Loucy (cell line): ENCODE data around the gene NLRP4.

Experiments used
- EZH2phosphoT487 ChIP-seq: fragments of 200-600 bp; IDR thresholded peaks from 2 replicates; pipeline ENCODE4 v1.6.1; 2018; ENCODE audit warnings: antibody characterized with exemption, mild to moderate bottlenecking, moderate library complexity, borderline replicate concordance
- TF ChIP-seq, protein P1 (sequence below): fragments of 200-600 bp; sonication (generic); conservative IDR thresholded peaks from 2 replicates; pipeline ENCODE4 v1.5.1; 2014; ENCODE audit warnings: mild to moderate bottlenecking, antibody characterized with exemption, low read length

DNA sequence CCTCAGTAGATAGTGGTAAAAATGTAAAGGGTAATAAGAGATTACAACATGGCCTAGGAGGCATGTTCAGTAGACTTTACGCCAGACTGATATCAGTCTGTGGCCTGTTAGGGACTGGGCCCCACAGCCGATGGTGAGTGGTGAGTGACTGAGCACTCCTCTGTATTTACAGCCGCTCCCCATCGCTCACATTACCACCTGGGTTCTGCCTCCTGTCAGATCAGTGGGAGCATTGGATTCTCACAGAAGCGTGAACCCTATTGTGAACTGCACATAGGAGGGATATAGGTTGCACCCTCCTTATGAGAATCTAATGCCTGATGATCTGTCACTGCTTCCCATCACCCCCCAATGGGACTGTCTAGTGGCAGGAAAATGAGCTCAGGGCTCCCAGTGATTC, 22.4 kb upstream of the NLRP4 start:
- TF ChIP-seq, protein P1, sequence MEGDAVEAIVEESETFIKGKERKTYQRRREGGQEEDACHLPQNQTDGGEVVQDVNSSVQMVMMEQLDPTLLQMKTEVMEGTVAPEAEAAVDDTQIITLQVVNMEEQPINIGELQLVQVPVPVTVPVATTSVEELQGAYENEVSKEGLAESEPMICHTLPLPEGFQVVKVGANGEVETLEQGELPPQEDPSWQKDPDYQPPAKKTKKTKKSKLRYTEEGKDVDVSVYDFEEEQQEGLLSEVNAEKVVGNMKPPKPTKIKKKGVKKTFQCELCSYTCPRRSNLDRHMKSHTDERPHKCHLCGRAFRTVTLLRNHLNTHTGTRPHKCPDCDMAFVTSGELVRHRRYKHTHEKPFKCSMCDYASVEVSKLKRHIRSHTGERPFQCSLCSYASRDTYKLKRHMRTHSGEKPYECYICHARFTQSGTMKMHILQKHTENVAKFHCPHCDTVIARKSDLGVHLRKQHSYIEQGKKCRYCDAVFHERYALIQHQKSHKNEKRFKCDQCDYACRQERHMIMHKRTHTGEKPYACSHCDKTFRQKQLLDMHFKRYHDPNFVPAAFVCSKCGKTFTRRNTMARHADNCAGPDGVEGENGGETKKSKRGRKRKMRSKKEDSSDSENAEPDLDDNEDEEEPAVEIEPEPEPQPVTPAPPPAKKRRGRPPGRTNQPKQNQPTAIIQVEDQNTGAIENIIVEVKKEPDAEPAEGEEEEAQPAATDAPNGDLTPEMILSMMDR, result no peak
- TF ChIP-seq EZH2phosphoT487, result no peak
